PC-3 (cell line): ENCODE measurements around the gene TOP2B.

Source experiments
- CTCF ChIP-seq: fragments of 300-600 bp; sonication (generic); conservative IDR thresholded peaks from 2 replicates; pipeline ENCODE4 v1.5.1; 2017; ENCODE audit warnings: antibody characterized with exemption, low read depth, mild to moderate bottlenecking, low read length
- EZH2 ChIP-seq: fragments of 300-600 bp; sonication (generic); IDR thresholded peaks from one replicate; pipeline ENCODE4 v1.6.1; 2017; ENCODE audit warnings: antibody characterized with exemption, mild to moderate bottlenecking, low read length; ENCODE audit not compliant: unreplicated experiment
- EZH2phosphoT487 ChIP-seq: fragments of 300-600 bp; sonication (generic); IDR thresholded peaks from 2 replicates; pipeline ENCODE4 v1.6.1; 2018; ENCODE audit warnings: mild to moderate bottlenecking, antibody characterized with exemption, low read length, borderline replicate concordance

GRCh38 chr3:25568525-25569078 lies 96.1 kb downstream of the TOP2B start:
- TF ChIP-seq EZH2phosphoT487 (no peak), CTCF (no peak), EZH2 (no peak)
